ENCODE data around the gene ZNF521. TPM values are rescaled to one million over a fixed set of nuclear protein-coding genes. Genes with fewer than 3 reads are reported as not detected.

Gene ZNF521
- total RNA-seq, 1 experiment from 2014 or later: not detected

DNA sequence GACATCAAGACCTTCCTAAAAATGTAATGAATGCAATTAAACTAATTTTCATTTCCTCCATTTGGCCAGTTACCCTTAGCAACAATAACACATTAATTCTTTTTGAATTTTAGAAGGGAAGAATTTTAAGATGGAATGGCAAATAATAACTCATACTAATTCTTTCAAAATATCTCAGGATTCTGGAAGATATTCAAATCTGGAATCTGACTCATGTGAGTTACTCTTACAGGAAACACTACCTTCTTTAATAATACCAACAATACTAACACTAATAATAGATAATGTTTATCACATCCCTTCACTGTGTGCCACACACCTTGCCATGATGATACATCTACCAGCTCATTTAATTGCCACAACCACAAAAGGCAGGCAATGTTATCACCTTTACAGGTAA, 46.4 kb downstream of the ZNF521 start:
- in situ Hi-C loops (cut with HindIII; ENCODE audit: low pct_unique_long_range_greater_than_20kb, low sequenced_read_pairs): no loop called here
- no peak for DNase-seq (ENCODE audit: low read depth)

DNA sequence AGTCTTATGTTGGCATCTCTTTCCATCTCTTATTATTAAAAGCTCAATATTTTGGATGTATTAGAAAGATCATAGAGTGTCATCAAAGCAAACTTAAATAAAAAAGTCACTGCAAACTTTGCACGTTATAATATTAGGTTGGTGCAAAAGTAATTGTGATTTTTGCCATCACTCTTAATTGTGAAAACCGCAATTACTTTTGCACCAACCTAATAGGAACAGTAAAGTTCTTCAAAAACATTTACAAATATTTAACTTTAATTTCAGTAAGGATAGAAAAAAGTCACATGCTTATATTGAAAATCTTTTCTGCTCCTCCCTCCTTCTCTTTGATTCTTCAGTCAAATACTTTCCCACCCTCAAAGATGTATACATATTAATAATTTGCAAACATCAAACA, 51.5 kb downstream of the ZNF521 start:
- no peak for DNase-seq (ENCODE audit: low read depth)
- in situ Hi-C loops (cut with HindIII; ENCODE audit: low pct_unique_long_range_greater_than_20kb, low sequenced_read_pairs): no loop called here

DNA sequence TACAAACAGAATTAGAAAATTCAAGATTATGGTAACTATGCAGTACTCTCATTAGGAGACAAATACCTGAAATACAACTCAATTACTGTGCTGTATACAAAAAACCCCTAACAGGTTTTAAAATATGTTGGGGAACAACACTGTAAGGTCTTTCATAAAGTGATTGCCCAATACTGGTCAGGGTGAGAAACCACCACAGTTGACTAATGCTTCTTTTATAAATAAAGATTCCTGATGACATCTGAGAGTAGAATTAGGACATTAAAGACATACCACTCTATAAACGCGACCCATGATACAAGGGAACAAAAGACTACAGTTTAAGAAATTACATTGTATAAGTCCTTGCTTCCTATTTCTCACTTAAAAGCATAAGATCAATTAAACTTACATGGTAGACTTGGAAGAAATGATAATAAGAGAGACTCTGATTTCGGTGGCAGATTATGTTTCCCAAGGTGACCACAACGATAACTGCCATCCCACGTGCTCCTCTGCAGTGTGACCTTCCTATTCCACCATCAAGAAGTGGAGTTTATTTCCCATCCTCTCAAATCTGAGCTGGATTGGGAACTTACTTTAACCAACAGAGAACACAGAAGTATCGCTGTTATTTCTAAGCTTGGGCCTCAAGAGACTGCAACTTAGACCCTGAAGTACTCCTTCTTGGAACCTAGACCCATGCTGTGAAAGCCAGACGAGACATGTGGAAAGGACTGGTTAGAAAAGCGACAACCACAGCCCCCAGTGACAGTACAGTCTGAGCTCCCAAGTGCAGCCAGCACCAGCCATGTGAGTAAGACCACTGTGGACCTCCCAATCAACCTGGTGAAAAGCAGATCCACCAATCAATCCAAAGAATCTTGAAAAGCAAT, 52.3 kb downstream of the ZNF521 start:
- DNase-seq (ENCODE audit: low read depth): no peak
- in situ Hi-C loops (cut with HindIII; ENCODE audit: low pct_unique_long_range_greater_than_20kb, low sequenced_read_pairs): no loop called here

DNA sequence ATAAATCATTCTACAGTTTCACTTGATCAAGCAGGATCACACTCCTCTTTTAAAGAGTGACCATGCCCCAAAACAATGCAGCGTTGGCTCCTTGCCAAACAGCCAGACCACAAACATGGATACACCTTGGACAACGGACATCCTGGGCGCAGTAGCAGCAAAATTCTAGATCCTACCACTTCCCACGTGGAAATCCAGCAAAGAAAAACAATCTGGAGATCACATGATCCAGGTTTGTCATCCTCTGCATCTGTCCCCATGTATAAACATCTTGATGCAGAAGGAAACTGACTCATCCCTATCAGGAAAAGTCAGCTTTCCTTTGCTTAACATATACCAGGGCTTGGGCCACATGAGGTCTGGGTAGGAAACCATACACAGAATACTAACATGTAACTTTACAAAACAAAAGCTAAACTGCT, 53.1 kb downstream of the ZNF521 start:
- DNase-seq (ENCODE audit: low read depth): peak; percentile 75
- in situ Hi-C loops (cut with HindIII; ENCODE audit: low pct_unique_long_range_greater_than_20kb, low sequenced_read_pairs): no loop called here

DNA sequence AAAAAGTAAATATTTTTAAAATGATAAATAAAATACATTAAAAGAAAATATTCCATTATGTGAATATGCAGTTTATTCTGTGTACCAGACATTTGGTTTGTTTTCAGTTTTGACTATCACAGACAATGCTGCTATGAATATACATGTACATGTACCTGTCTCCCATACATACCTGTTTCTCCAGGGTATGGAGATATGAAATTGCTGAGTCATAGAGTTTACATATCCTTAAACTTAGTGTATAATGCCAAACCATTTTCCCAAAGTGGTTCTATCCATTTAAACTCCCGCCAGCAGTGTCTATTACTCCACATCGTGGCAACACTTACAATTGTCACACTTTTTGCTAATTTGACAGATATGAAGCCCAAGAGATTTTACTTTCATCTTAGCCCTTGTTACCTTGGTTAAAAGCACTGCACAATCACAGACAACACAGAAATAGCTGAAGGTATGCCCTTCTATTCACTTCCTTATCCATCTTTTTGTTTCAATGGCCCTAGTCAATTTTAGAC, 56.3 kb downstream of the ZNF521 start:
- in situ Hi-C loops (cut with HindIII; ENCODE audit: low pct_unique_long_range_greater_than_20kb, low sequenced_read_pairs): no loop called here
- DNase-seq (ENCODE audit: low read depth): no peak

DNA sequence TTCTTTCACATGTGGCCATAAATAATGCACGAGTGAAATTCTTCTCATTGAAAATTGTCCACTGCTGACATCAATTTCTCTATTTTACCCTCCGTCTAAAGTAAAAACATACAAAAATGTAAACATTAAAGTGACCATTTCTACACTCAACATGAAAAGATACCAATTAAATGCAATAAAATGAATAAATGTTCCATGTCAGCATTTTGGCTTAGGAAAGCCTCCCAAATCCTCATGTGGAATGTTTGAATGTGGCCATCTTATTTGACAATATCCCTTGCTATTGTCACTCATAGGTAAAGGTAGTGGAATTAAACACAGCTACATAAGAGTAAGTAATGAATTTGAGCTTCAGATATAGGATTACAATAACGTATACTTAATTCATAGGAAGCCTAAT, 60.8 kb downstream of the ZNF521 start:
- no peak for DNase-seq (ENCODE audit: low read depth)
- in situ Hi-C loops (cut with HindIII; ENCODE audit: low pct_unique_long_range_greater_than_20kb, low sequenced_read_pairs): no loop called here

DNA sequence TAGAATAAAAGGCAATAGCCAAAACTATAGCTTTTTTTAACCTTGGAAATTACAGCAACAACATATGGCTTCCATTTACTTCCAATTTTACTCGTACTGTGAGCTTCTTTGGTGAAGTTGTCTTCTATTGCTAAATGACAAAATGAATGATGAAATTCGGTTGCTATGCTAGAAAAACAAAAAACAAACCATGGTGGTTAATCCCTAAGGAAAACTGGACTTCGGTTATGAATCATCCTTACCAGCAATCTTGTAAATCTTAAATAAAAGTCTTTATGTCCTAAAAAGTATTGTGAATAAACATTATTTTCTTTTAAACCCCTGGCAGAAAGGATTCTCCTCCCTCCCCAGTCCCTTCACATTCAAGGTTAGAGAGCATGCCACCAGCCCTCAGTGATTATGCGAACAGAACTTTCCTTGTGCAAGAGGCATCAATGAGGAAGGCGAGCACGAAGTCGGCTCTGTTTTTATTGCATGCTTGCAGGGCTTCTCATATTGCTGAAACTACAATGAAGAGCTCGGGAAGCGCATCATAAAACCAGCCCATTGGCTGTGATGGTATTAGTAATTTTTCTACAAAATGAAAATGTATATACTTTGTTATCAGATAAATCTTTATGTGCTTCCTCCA, 62.9 kb downstream of the ZNF521 start:
- in situ Hi-C loops (cut with HindIII; ENCODE audit: low pct_unique_long_range_greater_than_20kb, low sequenced_read_pairs): no loop called here

DNA sequence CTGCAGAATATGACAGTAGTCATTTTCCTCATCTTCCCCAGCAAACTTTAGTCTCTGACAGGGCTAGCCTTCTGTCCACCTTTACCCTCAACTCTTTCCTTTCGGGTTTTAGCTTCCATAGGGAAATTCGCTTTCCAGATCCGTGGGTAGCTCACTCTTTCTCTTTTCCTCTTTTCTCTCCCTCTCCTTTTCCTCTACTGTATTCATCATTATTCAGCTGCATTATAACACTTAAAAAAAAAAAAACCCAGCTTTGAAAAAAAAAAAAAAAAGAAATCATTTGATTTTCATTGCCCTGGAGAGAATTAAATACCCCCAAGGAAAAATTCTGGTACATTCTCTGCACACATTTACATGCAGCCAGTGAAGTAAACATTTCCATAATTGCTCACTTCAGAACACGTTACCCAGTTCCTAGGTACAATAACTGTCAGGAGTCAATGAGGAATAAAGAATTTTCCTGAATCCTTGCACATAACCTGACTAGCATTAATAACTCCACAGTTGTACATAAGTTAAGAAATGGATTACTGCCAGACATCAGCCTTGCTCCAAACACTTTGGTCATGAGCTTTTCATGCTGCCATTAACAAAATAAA, 63.5 kb downstream of the ZNF521 start:
- DNase-seq (ENCODE audit: low read depth): no peak
- in situ Hi-C loops (cut with HindIII; ENCODE audit: low pct_unique_long_range_greater_than_20kb, low sequenced_read_pairs): no loop called here

More for the DNA sequence above, 62.9 kb downstream of the ZNF521 start:
- no peak for DNase-seq (ENCODE audit: low read depth)

DNA sequence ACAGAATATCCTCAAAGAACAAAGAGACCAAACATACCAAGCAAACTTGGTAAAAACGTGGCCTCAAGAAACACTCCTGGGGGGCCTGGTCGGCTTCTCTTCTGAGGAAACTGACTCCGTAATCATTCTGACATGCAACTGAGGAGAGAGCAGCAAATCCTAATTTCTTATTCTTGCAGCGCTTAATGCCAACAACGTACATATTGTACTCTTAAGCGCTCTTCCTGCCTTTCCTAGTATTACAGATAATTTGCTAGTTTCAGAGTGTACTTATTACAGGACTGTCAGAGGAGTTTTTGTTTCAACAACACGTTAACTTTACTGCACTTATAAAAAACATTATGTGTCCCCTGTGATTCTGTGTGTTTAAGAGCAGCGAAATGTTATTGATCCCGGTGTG, 64.9 kb downstream of the ZNF521 start:
- in situ Hi-C loops (cut with HindIII; ENCODE audit: low pct_unique_long_range_greater_than_20kb, low sequenced_read_pairs): no loop called here

DNA sequence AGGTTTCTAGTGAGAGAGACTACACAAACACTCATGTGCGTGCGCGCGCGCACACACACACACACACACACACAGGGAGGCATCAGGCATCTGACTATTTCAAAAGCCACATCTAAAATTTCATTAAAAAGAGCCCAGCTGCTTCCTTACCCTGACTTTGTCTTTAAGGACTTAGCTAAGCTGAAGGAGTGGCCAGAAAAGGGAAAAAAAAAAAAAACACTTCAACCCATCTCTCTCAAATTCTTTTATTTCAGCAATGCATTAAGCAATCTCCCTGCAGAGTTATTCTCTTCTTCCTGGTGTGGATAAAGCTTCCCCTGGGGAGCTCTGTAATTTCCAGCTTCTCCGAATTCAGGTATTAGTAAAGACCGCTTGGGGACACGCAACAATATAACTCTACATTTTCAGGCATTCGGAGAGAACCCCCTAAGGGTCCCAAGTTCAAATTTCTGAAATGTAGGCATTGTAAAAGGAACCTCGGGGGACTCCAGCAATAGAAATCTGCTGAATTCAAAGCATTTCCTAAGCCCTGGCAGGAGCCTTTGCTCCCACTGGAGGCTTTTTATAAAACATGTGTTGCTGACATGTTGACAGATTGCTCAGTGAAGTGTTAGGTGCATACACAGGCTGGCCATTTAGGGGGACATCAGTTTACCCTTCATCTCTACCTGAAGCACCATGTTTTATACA, 67.0 kb downstream of the ZNF521 start:
- in situ Hi-C loops (cut with HindIII; ENCODE audit: low pct_unique_long_range_greater_than_20kb, low sequenced_read_pairs): no loop called here
- DNase-seq (ENCODE audit: low read depth): no peak

More for the DNA sequence above, 64.9 kb downstream of the ZNF521 start:
- no peak for DNase-seq (ENCODE audit: low read depth)

DNA sequence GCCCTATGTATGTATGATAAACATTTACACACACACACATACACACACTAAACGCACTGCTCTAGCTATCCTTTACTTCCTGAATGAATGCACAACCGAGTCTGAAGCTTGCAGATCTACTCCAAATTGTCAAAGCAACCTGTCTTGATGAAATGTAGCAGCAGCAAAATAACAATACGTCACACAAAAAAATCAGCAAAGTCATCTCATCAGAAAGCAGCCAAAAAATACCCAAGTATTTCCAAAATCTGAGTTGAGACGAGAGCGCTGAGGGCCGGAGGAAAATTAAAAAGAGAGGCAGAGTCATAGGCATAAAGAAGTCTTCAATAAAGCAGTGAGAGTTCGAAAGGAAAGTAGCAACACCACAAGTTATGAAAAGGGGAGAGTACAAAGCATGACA, 67.7 kb downstream of the ZNF521 start:
- no peak for DNase-seq (ENCODE audit: low read depth)
- in situ Hi-C loops (cut with HindIII; ENCODE audit: low pct_unique_long_range_greater_than_20kb, low sequenced_read_pairs): no loop called here

DNA sequence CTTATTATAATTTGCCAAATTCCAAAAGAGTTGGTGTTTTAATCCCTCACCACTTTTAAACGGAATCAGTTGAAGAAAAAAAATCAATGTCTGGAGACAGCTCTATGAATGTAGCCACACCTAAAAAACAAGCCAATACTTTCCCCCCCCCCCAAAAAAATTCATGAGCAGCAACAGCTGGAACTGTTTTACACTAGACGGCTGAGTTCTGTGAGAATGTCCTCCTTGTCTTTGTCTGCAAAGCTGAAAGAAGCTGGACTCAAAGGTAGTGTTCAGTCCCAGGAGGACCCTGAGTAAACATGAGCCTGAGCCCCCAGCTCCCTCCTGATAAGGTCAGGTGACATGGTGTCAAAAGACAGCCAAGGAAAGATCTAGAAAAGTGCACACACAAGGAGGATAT, 68.2 kb downstream of the ZNF521 start:
- no peak for DNase-seq (ENCODE audit: low read depth)
- in situ Hi-C loops (cut with HindIII; ENCODE audit: low pct_unique_long_range_greater_than_20kb, low sequenced_read_pairs): no loop called here

DNA sequence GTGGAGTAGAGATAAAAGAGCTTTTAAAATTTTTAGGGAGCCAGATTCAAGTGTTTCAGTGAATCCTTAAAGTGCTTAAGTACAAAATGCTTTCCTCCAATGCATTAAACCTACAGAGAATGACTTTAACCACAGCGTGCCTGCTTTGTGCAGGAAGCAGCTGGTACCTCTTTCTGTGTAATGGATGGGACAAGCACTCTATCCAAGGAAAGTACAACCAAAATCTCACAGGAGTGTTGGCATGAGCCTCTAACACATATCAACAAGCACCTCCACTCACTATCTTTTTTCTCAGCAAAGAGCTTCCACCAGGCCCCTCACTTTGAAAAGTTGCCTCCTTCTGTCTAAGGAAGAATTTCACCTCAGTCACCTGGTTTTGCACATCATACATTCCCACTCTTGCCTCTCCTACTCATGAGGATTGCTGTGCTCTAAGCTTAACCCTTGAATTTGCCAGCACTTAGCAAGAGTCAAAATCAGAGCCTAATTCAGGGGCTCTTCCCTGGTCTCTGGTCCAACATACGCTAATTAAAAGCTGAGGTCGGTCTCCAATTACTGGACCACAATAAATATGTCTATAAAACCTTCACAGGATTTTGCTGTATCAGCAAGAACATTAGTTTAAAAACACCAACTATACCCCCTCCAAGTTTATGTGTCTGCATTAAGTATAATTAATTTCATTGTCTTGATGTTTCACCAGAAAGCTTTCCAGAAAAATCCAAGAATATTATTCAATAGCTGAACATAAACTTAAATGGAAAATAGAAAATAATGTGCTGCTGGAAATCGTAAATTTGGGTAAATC, 68.9 kb downstream of the ZNF521 start:
- in situ Hi-C loops (cut with HindIII; ENCODE audit: low pct_unique_long_range_greater_than_20kb, low sequenced_read_pairs): no loop called here

DNA sequence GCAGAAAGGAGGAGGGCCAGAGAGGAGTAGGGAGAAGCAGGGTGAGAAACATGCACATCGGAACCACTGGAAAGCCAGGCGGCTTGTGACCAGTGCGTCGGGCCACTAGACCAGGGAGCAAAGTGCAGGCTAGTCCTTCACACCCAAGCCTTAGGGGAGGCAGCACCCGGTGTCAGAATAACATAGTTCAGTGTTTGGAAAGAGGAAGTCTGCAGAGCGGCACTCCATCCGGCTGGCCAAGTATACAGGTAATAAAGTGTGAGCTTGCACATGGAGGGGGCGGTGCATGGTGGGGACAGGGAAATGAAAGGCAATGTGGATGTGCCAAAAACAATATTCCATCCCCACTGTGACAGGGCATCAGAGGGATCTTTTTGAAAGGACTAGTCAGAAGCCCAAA, 69.7 kb downstream of the ZNF521 start:
- no peak for DNase-seq (ENCODE audit: low read depth)
- in situ Hi-C loops (cut with HindIII; ENCODE audit: low pct_unique_long_range_greater_than_20kb, low sequenced_read_pairs): no loop called here

More for the DNA sequence above, 68.9 kb downstream of the ZNF521 start:
- DNase-seq (ENCODE audit: low read depth): no peak

DNA sequence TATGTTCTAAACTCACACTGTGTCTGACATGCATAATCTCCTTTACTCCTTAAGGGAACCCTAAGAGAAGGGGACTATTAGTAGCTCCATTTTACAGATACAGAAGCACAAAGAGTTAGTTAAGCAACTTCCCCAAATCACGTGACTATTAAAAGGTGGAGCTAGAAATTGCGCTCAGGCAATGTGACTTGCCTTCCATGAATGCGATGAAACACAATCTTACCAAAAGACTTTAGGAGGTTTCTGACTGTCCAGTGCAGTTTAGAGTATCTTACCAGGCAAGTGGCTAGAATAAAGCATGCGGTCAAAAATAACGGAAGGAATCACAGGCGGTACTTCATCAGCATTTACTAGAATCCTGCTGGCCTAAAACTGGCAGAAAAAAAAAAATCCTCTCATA, 70.4 kb downstream of the ZNF521 start:
- no peak for DNase-seq (ENCODE audit: low read depth)

DNA sequence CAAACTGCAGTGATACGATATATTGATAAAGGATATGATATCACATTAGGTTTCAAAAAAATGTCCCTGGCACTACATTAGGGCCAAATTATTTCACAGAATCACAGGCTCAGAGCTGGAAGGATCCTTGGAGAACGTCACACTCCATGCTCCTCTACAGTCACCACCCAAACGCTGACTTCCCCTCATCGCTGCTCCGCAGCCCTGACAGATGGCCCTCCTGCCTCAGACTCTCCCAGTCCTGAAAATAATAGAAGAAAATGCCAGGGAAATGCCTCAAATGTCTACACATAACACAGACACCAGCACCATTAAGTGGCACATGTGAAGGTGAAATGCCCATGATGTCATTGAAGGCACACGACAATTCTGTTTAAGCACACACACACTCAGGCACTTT, 72.0 kb downstream of the ZNF521 start:
- in situ Hi-C loops (cut with HindIII; ENCODE audit: low pct_unique_long_range_greater_than_20kb, low sequenced_read_pairs): no loop called here
- DNase-seq (ENCODE audit: low read depth): no peak

More for the DNA sequence above, 70.4 kb downstream of the ZNF521 start:
- in situ Hi-C loops (cut with HindIII; ENCODE audit: low pct_unique_long_range_greater_than_20kb, low sequenced_read_pairs): no loop called here

DNA sequence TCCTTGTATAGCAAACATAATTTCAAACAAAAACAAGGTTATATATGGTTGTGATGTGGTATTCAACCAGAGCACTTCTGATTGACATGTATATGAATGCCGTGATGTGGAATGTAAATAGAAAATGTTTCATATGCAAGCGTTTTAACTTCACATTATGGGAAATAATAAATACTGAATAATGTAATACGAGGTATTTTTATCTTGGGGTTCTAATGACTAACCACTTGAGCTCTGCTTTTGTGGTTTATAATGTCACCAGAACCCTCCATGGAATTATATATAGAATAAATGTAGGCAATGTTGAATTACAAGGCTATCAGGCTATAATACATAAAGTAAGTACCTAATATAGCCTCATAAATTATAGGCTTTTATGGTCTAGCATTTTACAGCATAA, 72.4 kb downstream of the ZNF521 start:
- no peak for DNase-seq (ENCODE audit: low read depth)
- in situ Hi-C loops (cut with HindIII; ENCODE audit: low pct_unique_long_range_greater_than_20kb, low sequenced_read_pairs): no loop called here

DNA sequence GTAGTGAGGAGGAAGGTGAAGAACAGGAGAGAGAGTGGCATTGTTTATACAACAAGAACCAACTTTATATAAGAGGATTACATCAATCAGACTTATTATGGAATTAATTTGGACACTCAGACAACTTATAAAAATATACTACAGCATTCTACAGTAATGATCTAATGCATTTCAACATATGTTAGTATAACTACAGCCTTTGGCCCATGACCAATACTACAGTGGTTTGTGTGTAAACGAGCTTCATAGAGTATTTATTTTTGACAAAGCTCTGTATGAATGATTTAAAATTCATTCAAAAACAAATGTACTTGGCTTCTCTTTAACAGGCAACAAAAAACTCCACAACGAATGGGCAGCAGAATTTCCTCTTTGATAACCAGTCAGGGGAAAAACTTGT, 72.8 kb downstream of the ZNF521 start:
- DNase-seq (ENCODE audit: low read depth): no peak

More for the DNA sequence above, 72.8 kb downstream of the ZNF521 start:
- in situ Hi-C loops (cut with HindIII; ENCODE audit: low pct_unique_long_range_greater_than_20kb, low sequenced_read_pairs): no loop called here

All from Caki2 (cell line).